KMS-11 (cell line): ENCODE results near the gene NUAK2.

Source experiments
- H2AFZ ChIP-seq: fragments of 200-600 bp; sonication (generic); 2 replicates; pipeline ENCODE4 v1.6.1; 2016; ENCODE audit warnings: antibody characterized with exemption, mixed run types, low read depth
- H3K27ac ChIP-seq: fragments of 200-600 bp; sonication (generic); 2 replicates; pipeline ENCODE4 v1.6.1; 2016; ENCODE audit warnings: mild to moderate bottlenecking, mixed run types
- H3K27me3 ChIP-seq: fragments of 200-600 bp; sonication (generic); 2 replicates; pipeline ENCODE4 v1.6.1; 2017; ENCODE audit warnings: mild to moderate bottlenecking, low read depth, mixed run types, moderate library complexity; ENCODE audit not compliant: insufficient read depth
- H3K36me3 ChIP-seq: fragments of 200-600 bp; sonication (generic); 2 replicates; pipeline ENCODE4 v1.6.1; 2017; ENCODE audit warnings: mild to moderate bottlenecking, mixed run types; ENCODE audit not compliant: insufficient read depth
- H3K4me1 ChIP-seq: fragments of 200-600 bp; sonication (generic); 2 replicates; pipeline ENCODE4 v1.6.1; 2016; ENCODE audit warnings: mild to moderate bottlenecking, low read depth, mixed run types; ENCODE audit not compliant: poor library complexity, severe bottlenecking
- H3K4me2 ChIP-seq: fragments of 200-600 bp; sonication (generic); 2 replicates; pipeline ENCODE4 v1.7.0; 2016; ENCODE audit warnings: mild to moderate bottlenecking, mixed run types
- H3K4me3 ChIP-seq: fragments of 200-600 bp; sonication (generic); IDR thresholded peaks from 2 replicates; pipeline ENCODE4 v1.6.1; 2017; ENCODE audit warnings: low read depth, low read length, mixed read lengths; ENCODE audit not compliant: insufficient read depth
- H3K79me2 ChIP-seq: fragments of 200-600 bp; sonication (generic); 2 replicates; pipeline ENCODE4 v1.6.1; 2016; ENCODE audit warnings: low read depth, mixed run types; ENCODE audit not compliant: insufficient read depth
- H3K9ac ChIP-seq: fragments of 200-600 bp; sonication (generic); 2 replicates; pipeline ENCODE4 v1.6.1; 2016; ENCODE audit warnings: mild to moderate bottlenecking, mixed run types
- H4K20me1 ChIP-seq: fragments of 200-600 bp; sonication (generic); 2 replicates; pipeline ENCODE4 v1.6.1; 2016; ENCODE audit warnings: mild to moderate bottlenecking, mixed run types; ENCODE audit not compliant: insufficient read depth
- TF ChIP-seq, protein P1 (sequence below): fragments of 200-600 bp; sonication (generic); conservative IDR thresholded peaks from 2 replicates; pipeline ENCODE4 v1.6.1; 2017; ENCODE audit warnings: low read depth, mild to moderate bottlenecking, antibody characterized with exemption, low read length, moderate library complexity, mixed read lengths

The NUAK2 gene

DNA sequence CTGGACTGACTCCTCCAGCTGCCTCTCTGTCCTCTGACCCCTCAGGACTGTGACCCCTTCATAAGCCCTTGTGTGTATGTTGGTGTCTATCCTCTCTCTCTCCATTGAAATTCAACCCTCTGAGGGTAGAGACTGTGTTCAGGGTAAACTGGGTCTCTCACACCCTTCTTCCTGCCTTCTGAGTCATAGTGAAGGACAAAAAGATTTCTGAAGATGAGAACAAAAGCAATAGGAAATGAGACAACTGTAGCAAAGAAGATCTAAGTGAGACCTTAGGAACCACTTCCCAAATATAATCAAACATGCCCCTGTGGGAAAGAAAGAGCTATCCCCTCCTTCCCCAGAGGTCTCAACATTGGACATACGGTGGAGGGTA lies 16.9 kb downstream of the NUAK2 start:
- Histone ChIP-seq H2AFZ (no peak overlapping the region), H4K20me1 (no peaks in the 10 kb centered on the region), H3K27ac (no peak overlapping the region), H3K36me3 (no peaks in the 10 kb centered on the region), H3K27me3 (no peaks in the 10 kb centered on the region), H3K79me2 (no peaks in the 10 kb centered on the region), H3K4me3 (no peak overlapping the region), H3K9ac (no peak overlapping the region), H3K4me1 (no peaks in the 10 kb centered on the region), H3K4me2 (no peak overlapping the region)
- TF ChIP-seq, protein P1, sequence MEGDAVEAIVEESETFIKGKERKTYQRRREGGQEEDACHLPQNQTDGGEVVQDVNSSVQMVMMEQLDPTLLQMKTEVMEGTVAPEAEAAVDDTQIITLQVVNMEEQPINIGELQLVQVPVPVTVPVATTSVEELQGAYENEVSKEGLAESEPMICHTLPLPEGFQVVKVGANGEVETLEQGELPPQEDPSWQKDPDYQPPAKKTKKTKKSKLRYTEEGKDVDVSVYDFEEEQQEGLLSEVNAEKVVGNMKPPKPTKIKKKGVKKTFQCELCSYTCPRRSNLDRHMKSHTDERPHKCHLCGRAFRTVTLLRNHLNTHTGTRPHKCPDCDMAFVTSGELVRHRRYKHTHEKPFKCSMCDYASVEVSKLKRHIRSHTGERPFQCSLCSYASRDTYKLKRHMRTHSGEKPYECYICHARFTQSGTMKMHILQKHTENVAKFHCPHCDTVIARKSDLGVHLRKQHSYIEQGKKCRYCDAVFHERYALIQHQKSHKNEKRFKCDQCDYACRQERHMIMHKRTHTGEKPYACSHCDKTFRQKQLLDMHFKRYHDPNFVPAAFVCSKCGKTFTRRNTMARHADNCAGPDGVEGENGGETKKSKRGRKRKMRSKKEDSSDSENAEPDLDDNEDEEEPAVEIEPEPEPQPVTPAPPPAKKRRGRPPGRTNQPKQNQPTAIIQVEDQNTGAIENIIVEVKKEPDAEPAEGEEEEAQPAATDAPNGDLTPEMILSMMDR: no peak

DNA sequence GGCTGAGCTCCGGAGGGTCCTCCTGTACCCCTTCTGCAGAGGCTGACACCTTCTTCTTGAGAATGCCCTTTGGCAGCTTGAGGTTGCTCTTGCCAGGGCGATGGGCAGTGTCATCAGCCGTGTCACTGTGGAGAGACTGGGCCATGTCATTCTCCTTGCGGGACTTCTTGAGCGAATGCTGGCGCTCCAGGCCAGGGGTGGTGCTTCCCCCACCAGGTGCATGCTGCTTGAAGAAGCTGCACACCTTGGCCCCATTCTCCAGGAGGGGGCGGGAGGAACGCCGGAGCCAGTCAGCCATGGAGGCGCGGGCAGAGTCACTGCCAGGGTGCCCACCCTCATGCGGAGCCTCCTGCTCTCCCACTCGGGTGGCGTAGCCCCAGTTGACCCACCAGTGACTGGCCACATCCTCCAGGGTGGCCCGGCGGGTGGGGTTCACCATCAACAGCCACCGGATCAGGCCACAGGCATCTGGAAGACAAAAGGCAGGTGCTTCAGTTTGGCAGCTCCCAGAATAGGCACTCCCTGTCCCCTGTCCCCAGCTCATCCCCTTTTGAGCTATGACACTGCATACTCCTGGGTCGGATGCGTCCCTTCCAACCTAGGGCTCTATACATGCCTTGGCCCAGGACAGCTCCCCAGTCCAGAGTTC lies 17.4 kb downstream of the NUAK2 start:
- Histone ChIP-seq H2AFZ (no peak overlapping the region), H3K27me3 (no peaks in the 10 kb centered on the region), H3K4me1 (no peaks in the 10 kb centered on the region), H3K4me3 (no peak overlapping the region), H3K36me3 (no peaks in the 10 kb centered on the region), H4K20me1 (no peaks in the 10 kb centered on the region), H3K4me2 (no peak overlapping the region), H3K79me2 (no peaks in the 10 kb centered on the region), H3K27ac (no peak overlapping the region), H3K9ac (no peak overlapping the region)
- TF ChIP-seq, protein P1: no peak

DNA sequence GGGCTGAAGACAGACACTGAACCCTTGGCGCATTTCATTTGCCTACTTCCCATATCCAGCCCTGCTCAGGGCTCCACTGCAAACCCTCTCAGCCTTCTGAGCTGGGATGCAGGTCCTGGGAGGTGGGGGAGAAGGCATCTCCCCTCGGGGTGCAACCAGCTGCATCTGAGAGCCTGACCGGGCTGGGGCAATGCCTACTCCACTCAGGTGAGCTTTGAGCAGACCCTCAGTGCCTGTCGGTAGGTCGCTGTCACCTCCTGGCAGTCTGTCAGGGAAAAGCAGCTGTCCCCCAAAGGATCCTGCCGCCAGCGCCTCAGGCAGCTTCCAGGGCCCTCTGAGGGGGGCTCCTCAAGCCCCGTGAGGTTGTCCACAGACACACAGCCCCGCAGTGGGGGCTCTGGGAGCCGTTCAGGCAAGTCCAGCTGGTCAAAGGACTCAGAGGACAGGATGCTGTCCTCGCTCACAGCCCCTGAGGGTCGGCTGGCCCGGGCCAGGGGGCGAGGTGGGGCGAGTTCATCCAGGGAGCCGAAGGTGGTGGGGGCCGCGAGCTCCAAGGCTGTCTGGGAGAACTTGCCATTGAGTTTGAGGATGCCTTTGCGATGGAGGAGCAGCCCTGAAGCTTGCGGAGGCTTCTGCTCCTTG lies 18.2 kb downstream of the NUAK2 start:
- no peak overlapping the region for H3K27ac ChIP-seq
- TF ChIP-seq, protein P1: no peak
- no peak overlapping the region for H3K4me3 ChIP-seq
- H3K36me3 ChIP-seq: no peaks in the 10 kb centered on the region
- no peak overlapping the region for H3K9ac ChIP-seq
- H4K20me1 ChIP-seq: no peaks in the 10 kb centered on the region
- no peaks in the 10 kb centered on the region for H3K27me3 ChIP-seq
- H3K4me1 ChIP-seq: no peaks in the 10 kb centered on the region
- H2AFZ ChIP-seq: no peak overlapping the region
- no peak overlapping the region for H3K4me2 ChIP-seq
- H3K79me2 ChIP-seq: no peaks in the 10 kb centered on the region

DNA sequence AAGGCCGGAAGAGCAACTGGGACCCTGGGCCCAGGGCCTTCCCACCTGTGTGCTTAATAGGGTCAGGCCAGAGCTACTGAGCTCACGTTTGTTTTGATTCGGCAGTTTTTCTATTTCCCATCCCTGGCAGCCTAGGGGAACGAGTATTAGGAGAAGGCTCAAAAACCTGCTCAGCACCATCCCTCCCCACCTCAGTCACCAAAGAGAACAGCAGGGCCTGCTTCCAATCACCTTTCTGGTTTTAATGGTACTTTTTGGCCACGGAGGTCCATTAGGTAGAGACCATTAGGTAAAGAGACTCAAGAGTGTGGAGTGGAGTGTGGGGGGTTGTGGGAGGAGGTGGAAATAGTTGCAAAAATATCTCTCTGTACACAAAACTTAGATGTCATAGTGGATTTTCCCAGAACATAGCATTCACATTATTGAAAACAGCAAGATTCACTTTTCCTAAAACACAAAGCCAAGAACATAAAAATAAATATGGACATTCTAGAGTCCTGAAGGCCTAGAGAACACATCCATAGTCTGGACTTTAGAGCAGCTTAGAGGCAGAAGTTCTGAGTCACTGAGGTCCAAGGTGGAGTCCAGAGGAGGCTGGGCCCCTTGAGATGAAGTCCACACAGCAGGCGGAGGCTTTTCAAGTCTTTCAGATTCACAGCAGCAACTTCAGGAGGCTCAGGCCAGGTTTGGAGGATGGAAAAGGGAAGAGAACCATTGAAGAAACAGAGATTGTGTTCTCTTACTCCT lies 19.5 kb downstream of the NUAK2 start:
- no peak overlapping the region for H2AFZ ChIP-seq
- no peak overlapping the region for H3K9ac ChIP-seq
- H3K4me3 ChIP-seq: no peak overlapping the region
- TF ChIP-seq, protein P1: no peak
- no peaks in the 10 kb centered on the region for H3K27me3 ChIP-seq
- H3K36me3 ChIP-seq: no peaks in the 10 kb centered on the region
- H3K4me2 ChIP-seq: no peak overlapping the region
- no peak overlapping the region for H3K27ac ChIP-seq
- peaks cover 11% of the 10 kb centered on the region for H3K4me1 ChIP-seq
- no peaks in the 10 kb centered on the region for H3K79me2 ChIP-seq
- no peaks in the 10 kb centered on the region for H4K20me1 ChIP-seq
